SK-N-SH (cell line): ENCODE measurements around the gene UNK. TPM values are rescaled to one million over a fixed set of nuclear protein-coding genes. Genes with fewer than 3 reads are reported as not detected.

Experiments
- CTCF ChIA-PET: fragments of 300-600, 350-600 bp; formaldehyde crosslinking; extraction: SDS; loops from one replicate; lab custom pipeline; 2021; lab: Yijun Ruan, JAX
- POLR2A ChIA-PET: fragments of 350-600 bp; sonication (Branson Sonifier 250); formaldehyde crosslinking; extraction: SDS; loops from one replicate; lab custom pipeline; 2020; ENCODE audit warnings: antibody characterized with exemption, inconsistent platforms; lab: Yijun Ruan, JAX
- DNase-seq: peaks from one replicate; pipeline ENCODE4 v3.0.0; 2012
- H2AFZ ChIP-seq: fragments of 200-600 bp; sonication (generic); 2 replicates; pipeline ENCODE4 v1.8.1; 2016; ENCODE audit warnings: antibody characterized with exemption, mild to moderate bottlenecking, low read depth
- H3F3A ChIP-seq: fragments of 200-600 bp; sonication (generic); replicated peaks from 2 replicates; pipeline ENCODE3; 2016; ENCODE audit warnings: antibody characterized with exemption, mild to moderate bottlenecking; ENCODE audit not compliant: insufficient read depth
- H3K27ac ChIP-seq, 2 experiments: fragments of 200-500 bp in 1 of 2; fragments of 200-600 bp in 1 of 2; sonication (Bioruptor generic) in 1 of 2; sonication (generic), shearing (Covaris generic) in 1 of 2; 2 replicates each; pipeline versions ENCODE4 v1.5.1 to v1.6.1; 2014 to 2016; ENCODE audit warnings: low read depth in 2 of 2, inconsistent platforms in 1 of 2, low read length in 1 of 2, mild to moderate bottlenecking in 1 of 2, mixed read lengths in 1 of 2
- H3K27me3 ChIP-seq: fragments of 200-600 bp; sonication (generic), shearing (Covaris generic); 2 replicates; pipeline ENCODE4 v1.6.1; 2016; ENCODE audit warnings: mixed run types; ENCODE audit not compliant: insufficient read depth
- H3K36me3 ChIP-seq, 2 experiments: fragments of 200-500 bp in 1 of 2; fragments of 200-600 bp in 1 of 2; sonication (Bioruptor generic) in 1 of 2; sonication (generic) in 1 of 2; replicated peaks in 1 of 2; 2 replicates each; pipeline versions ENCODE3 to v1.5.1; 2014 to 2016; ENCODE audit warnings: low read length in 1 of 2, mild to moderate bottlenecking in 1 of 2; ENCODE audit not compliant: insufficient read depth in 2 of 2, control insufficient read depth in 1 of 2
- H3K4me1 ChIP-seq, 2 experiments: fragments of 200-500 bp in 1 of 2; fragments of 200-600 bp in 1 of 2; sonication (Bioruptor generic) in 1 of 2; sonication (generic), shearing (Covaris generic) in 1 of 2; 2 replicates each; pipeline versions ENCODE4 v1.5.1 to v1.6.1; 2014 to 2016; ENCODE audit warnings: low read depth in 1 of 2, low read length in 1 of 2, mixed run types in 1 of 2; ENCODE audit not compliant: insufficient read depth in 2 of 2, control insufficient read depth in 1 of 2
- H3K4me2 ChIP-seq: fragments of 200-600 bp; sonication (generic), shearing (Covaris generic); 2 replicates; pipeline ENCODE4 v1.6.1; 2017; ENCODE audit warnings: mixed run types
- H3K4me3 ChIP-seq, 2 experiments: fragments of 200-500 bp in 1 of 2; fragments of 200-600 bp in 1 of 2; sonication (Bioruptor generic) in 1 of 2; sonication (generic), shearing (Covaris generic) in 1 of 2; 2 replicates each; pipeline versions ENCODE4 v1.5.1 to v1.8.1; 2014 to 2016; ENCODE audit warnings: low read depth in 2 of 2, inconsistent platforms in 1 of 2, low read length in 1 of 2, mild to moderate bottlenecking in 1 of 2, mixed read lengths in 1 of 2, moderate library complexity in 1 of 2
- H3K79me2 ChIP-seq: fragments of 200-600 bp; sonication (generic); 2 replicates; pipeline ENCODE4 v1.8.1; 2017; ENCODE audit warnings: mild to moderate bottlenecking; ENCODE audit not compliant: insufficient read depth
- H3K9ac ChIP-seq: fragments of 200-600 bp; sonication (generic); 2 replicates; pipeline ENCODE4 v1.6.1; 2017; ENCODE audit warnings: mixed run types
- H3K9me2 ChIP-seq: fragments of 200-600 bp; sonication (generic); 2 replicates; pipeline ENCODE4 v1.6.1; 2017; ENCODE audit warnings: mixed run types
- H3K9me3 ChIP-seq: fragments of 200-600 bp; sonication (generic); 2 replicates; pipeline ENCODE4 v1.6.1; 2017; ENCODE audit warnings: mixed run types, mild to moderate bottlenecking, moderate library complexity
- H4K20me1 ChIP-seq: fragments of 200-600 bp; sonication (generic); 2 replicates; pipeline ENCODE4 v1.6.1; 2017; ENCODE audit warnings: mild to moderate bottlenecking, mixed run types; ENCODE audit not compliant: insufficient read depth
- CTCF ChIP-seq: fragments of 200-600 bp; sonication (generic); IDR thresholded peaks from 2 replicates; pipeline ENCODE4 v1.6.1; 2017; ENCODE audit warnings: antibody characterized with exemption, mild to moderate bottlenecking, moderate library complexity
- EZH2phosphoT487 ChIP-seq: fragments of 200-600 bp; sonication (generic); IDR thresholded peaks from 2 replicates; pipeline ENCODE4 v1.6.1; 2017; ENCODE audit warnings: low read depth, mixed run types, mild to moderate bottlenecking, antibody characterized with exemption, moderate library complexity, borderline replicate concordance
- FOXJ3 ChIP-seq: sonication (generic); formaldehyde crosslinking; IDR thresholded peaks from 2 replicates; pipeline ENCODE4 v1.5.1; 2020; ENCODE audit warnings: mild to moderate bottlenecking, missing genetic modification reagents
- GABPA ChIP-seq: IDR thresholded peaks from 2 replicates; pipeline ENCODE4 v1.4.0; 2012; ENCODE audit warnings: low read depth, mild to moderate bottlenecking
- MXI1 ChIP-seq: IDR thresholded peaks from 2 replicates; pipeline ENCODE4 v1.6.1; 2012; ENCODE audit warnings: mild to moderate bottlenecking, low read depth, low read length, improper control_type of control experiment
- NRF1 ChIP-seq: IDR thresholded peaks from 2 replicates; pipeline ENCODE4 v1.6.1; 2012; ENCODE audit warnings: low read depth, mild to moderate bottlenecking, low read length
- PBX3 ChIP-seq: IDR thresholded peaks from 2 replicates; pipeline ENCODE4; 2012
- POLR2AphosphoS5 ChIP-seq: IDR thresholded peaks from 2 replicates; pipeline ENCODE4 v1.6.1; 2012; ENCODE audit warnings: low read depth, low read length
- RAD21 ChIP-seq: IDR thresholded peaks from 2 replicates; pipeline ENCODE4 v1.6.1; 2012; ENCODE audit warnings: mild to moderate bottlenecking, low read length
- RCOR1 ChIP-seq: fragments of 150-350 bp; IDR thresholded peaks from 2 replicates; pipeline ENCODE4 v1.6.1; 2017; ENCODE audit warnings: antibody characterized with exemption, low read length
- REST ChIP-seq: IDR thresholded peaks from 2 replicates; pipeline ENCODE4 v1.6.1; 2012; ENCODE audit warnings: mild to moderate bottlenecking, low read depth, low read length, moderate library complexity
- RFX5 ChIP-seq: IDR thresholded peaks from 2 replicates; pipeline ENCODE4 v1.6.1; 2012; ENCODE audit warnings: mild to moderate bottlenecking, improper control_type of control experiment, low read length
- RXRA ChIP-seq: IDR thresholded peaks from 2 replicates; pipeline ENCODE4 v1.4.0; 2012; ENCODE audit warnings: low read depth, mild to moderate bottlenecking, borderline replicate concordance
- SIN3A ChIP-seq: IDR thresholded peaks from 2 replicates; pipeline ENCODE4 v1.6.1; 2012; ENCODE audit warnings: low read depth, mild to moderate bottlenecking, low read length, moderate library complexity, borderline replicate concordance
- TCF12 ChIP-seq: IDR thresholded peaks from 2 replicates; pipeline ENCODE4 v1.4.0; 2012
- TEAD4 ChIP-seq: IDR thresholded peaks from 2 replicates; pipeline ENCODE4 v1.4.0; 2012; ENCODE audit warnings: mild to moderate bottlenecking, borderline replicate concordance; ENCODE audit not compliant: insufficient read depth
- YY1 ChIP-seq: IDR thresholded peaks from 2 replicates; pipeline ENCODE4 v1.4.0; 2012; ENCODE audit warnings: low read depth, mild to moderate bottlenecking
- WGBS: methylation state at CpG from one replicate; pipeline ENCODE4 v1.1.6; 2017; ENCODE audit warnings: low lambda C conversion rate; 5-methylcytosine and 5-hydroxymethylcytosine counted together
- polyA plus RNA-seq, 3 experiments: library from polyadenylated mRNA; depleted of rRNA; stranded (reverse); fragments of >200 nt; gene quantifications; 2 replicates each; pipeline ENCODE4 v1.2.3, GENCODE V29; 2012

Gene UNK
- polyA plus RNA-seq, 1 of the 3 experiments (the other 2 are of a cell fraction), result 24.8 TPM

GRCh38 chr17:75823257-75824041, 38.8 kb downstream of the UNK start:
- H3K9ac ChIP-seq, result no peak overlapping the region
- no peaks in the 10 kb centered on the region for H3K27me3 ChIP-seq
- H3K4me1 ChIP-seq, result peaks cover 5 to 44% of the 10 kb centered on the region in 2 experiments; a peak in 2 of 4 replicates
- H3K27ac ChIP-seq, result peak overlapping the region in 1 of 2 experiments; percentile 12; a peak in 1 of 4 replicates
- CTCF ChIA-PET, result interaction anchor here (0.6 to 11.0 kb wide), 12 partner anchors 10 to 74 kb away, joined by 3 to 111 read pairs (median 8); partner anchors contain the start of genes GALK1 and WBP2
- H3K4me3 ChIP-seq, result no peak overlapping the region
- no peaks in the 10 kb centered on the region for H3K9me2 ChIP-seq
- DNase-seq, result no peak
- no peak overlapping the region for H2AFZ ChIP-seq
- peaks cover 4 to 58% of the 10 kb centered on the region in 2 experiments for H3K36me3 ChIP-seq
- no peaks in the 10 kb centered on the region for H3K79me2 ChIP-seq
- WGBS, result 81% methylated on average over 21 of the region's 28 CpGs
- POLR2A ChIA-PET, result interaction anchor here (0.5 to 4.7 kb wide), 4 partner anchors 22 to 157 kb away, joined by 3 to 31 read pairs (median 4); no protein-coding TSS in a partner anchor
- no peak overlapping the region for H3K4me2 ChIP-seq
- no peaks in the 10 kb centered on the region for H3K9me3 ChIP-seq
- H4K20me1 ChIP-seq, result no peaks in the 10 kb centered on the region
- no peak for TF ChIP-seq EZH2phosphoT487
- no peak for TF ChIP-seq FOXJ3 (CRISPR knock-in tag)
- TF ChIP-seq YY1, result no peak
- TF ChIP-seq TEAD4, result no peak
- TF ChIP-seq RAD21, result no peak
- TF ChIP-seq RFX5, result no peak
- no peak for TF ChIP-seq MXI1
- peaks cover 7% of the 10 kb centered on the region for H3F3A ChIP-seq

- no peak for DNase-seq
- Histone ChIP-seq H3K27ac (peak overlapping the region in 1 of 2 experiments; percentile 12; a peak in 1 of 4 replicates), H3K36me3 (peaks cover 4 to 51% of the 10 kb centered on the region in 2 experiments), H3K4me2 (no peak overlapping the region), H2AFZ (no peak overlapping the region), H4K20me1 (no peaks in the 10 kb centered on the region), H3K9ac (no peak overlapping the region), H3K4me3 (no peak overlapping the region), H3K9me2 (no peaks in the 10 kb centered on the region), H3K4me1 (peaks cover 5 to 49% of the 10 kb centered on the region in 2 experiments; a peak in 2 of 4 replicates), H3F3A (peaks cover 7% of the 10 kb centered on the region), H3K27me3 (no peaks in the 10 kb centered on the region), H3K79me2 (no peaks in the 10 kb centered on the region), H3K9me3 (no peaks in the 10 kb centered on the region)
- 96% methylated on average over 12 of the region's 13 CpGs for whole genome bisulfite sequencing
- CTCF ChIA-PET, result interaction anchor here (0.6 to 16.5 kb wide), 14 partner anchors 10 to 182 kb away, joined by 3 to 326 read pairs (median 9); partner anchors contain the start of genes GALK1, UNC13D, UNK and WBP2
- POLR2A ChIA-PET, result interaction anchor here (0.5 to 4.7 kb wide), 4 partner anchors 21 to 156 kb away, joined by 3 to 31 read pairs (median 4); no protein-coding TSS in a partner anchor
- TF ChIP-seq TEAD4 (no peak), MXI1 (no peak), RCOR1 (no peak), TCF12 (no peak), PBX3 (no peak), SIN3A (no peak), NRF1 (no peak), RXRA (no peak), CTCF (no peak), REST (no peak), POLR2AphosphoS5 (no peak), GABPA (no peak)
Measured at GRCh38 chr17:75824050-75824552, 39.5 kb downstream of the UNK start.
